Activated CD4-positive, alpha-beta T cell treated with anti-CD3 and anti-CD28 coated beads, Interleukin-2, amount 50 U/mL, for 24 hours (primary cell): ENCODE data around the gene COG6.

Source experiments
- DNase-seq, 2 donors: peaks; one replicate each; pipeline ENCODE4 v3.0.0-alpha.2; 2020; ENCODE audit warnings: low read depth in 1 of 2, low spot score in 1 of 2

The COG6 gene

GRCh38 chr13:39655569-39656324 is at the start of gene COG6:
TSS of gene COG6 (plus strand) at chr13:39655662. CDS start at chr13:39655727, 65 bp downstream.
- peak; percentile 93 to 99 for DNase-seq

GRCh38 chr13:39605677-39606320 is 49.7 kb upstream of the COG6 start:
- DNase-seq = no peak

- DNase-seq = no peak
Measured at GRCh38 chr13:39607876-39608275, 47.6 kb upstream of the COG6 start.

- peak; percentile 19 to 65 for DNase-seq
Measured at GRCh38 chr13:39612023-39612637, 43.3 kb upstream of the COG6 start.

GRCh38 chr13:39616087-39616694 is 39.3 kb upstream of the COG6 start:
- peak in 1 of 2 donors; percentile 41 for DNase-seq

- DNase-seq = no peak
Measured at GRCh38 chr13:39618561-39618960, 36.9 kb upstream of the COG6 start.

- no peak for DNase-seq
Measured at GRCh38 chr13:39623466-39623865, 32.0 kb upstream of the COG6 start.

GRCh38 chr13:39631307-39631706 is 24.2 kb upstream of the COG6 start:
- DNase-seq = no peak

GRCh38 chr13:39632994-39633393 is 22.5 kb upstream of the COG6 start:
- no peak for DNase-seq

GRCh38 chr13:39635564-39635963 is 19.9 kb upstream of the COG6 start:
- no peak for DNase-seq

GRCh38 chr13:39637890-39638289 is 17.6 kb upstream of the COG6 start:
- no peak for DNase-seq

GRCh38 chr13:39641645-39642044 is 13.8 kb upstream of the COG6 start:
- DNase-seq = no peak

- DNase-seq = no peak
Measured at GRCh38 chr13:39646122-39646521, 9.3 kb upstream of the COG6 start.

- no peak for DNase-seq
Measured at GRCh38 chr13:39655041-39655568, 357 bp upstream of the COG6 start.

GRCh38 chr13:39656325-39656677 is 839 bp downstream of the COG6 start:
- DNase-seq = no peak

GRCh38 chr13:39663508-39663907 is 8.0 kb downstream of the COG6 start:
- DNase-seq = no peak

GRCh38 chr13:39663958-39664357 is 8.5 kb downstream of the COG6 start:
- no peak for DNase-seq

GRCh38 chr13:39665763-39666162 is 10.3 kb downstream of the COG6 start:
- no peak for DNase-seq

GRCh38 chr13:39670445-39670844 is 15.0 kb downstream of the COG6 start:
- DNase-seq = no peak

GRCh38 chr13:39672378-39673132 is 17.1 kb downstream of the COG6 start:
- DNase-seq = no peak

GRCh38 chr13:39675904-39676303 is 20.4 kb downstream of the COG6 start:
- DNase-seq = no peak
